Bladder microvascular endothelial cell (primary cell): ENCODE results near the gene COL6A5. TPM values are rescaled to one million over a fixed set of nuclear protein-coding genes. Genes with fewer than 3 reads are reported as not detected.

Experiments used
- total RNA-seq: library from RNA; depleted of rRNA; stranded (reverse); fragments of >200 nt; gene quantifications from 2 replicates; pipeline ENCODE4 v1.2.3, GENCODE V29; 2014

Gene COL6A5, protein sequence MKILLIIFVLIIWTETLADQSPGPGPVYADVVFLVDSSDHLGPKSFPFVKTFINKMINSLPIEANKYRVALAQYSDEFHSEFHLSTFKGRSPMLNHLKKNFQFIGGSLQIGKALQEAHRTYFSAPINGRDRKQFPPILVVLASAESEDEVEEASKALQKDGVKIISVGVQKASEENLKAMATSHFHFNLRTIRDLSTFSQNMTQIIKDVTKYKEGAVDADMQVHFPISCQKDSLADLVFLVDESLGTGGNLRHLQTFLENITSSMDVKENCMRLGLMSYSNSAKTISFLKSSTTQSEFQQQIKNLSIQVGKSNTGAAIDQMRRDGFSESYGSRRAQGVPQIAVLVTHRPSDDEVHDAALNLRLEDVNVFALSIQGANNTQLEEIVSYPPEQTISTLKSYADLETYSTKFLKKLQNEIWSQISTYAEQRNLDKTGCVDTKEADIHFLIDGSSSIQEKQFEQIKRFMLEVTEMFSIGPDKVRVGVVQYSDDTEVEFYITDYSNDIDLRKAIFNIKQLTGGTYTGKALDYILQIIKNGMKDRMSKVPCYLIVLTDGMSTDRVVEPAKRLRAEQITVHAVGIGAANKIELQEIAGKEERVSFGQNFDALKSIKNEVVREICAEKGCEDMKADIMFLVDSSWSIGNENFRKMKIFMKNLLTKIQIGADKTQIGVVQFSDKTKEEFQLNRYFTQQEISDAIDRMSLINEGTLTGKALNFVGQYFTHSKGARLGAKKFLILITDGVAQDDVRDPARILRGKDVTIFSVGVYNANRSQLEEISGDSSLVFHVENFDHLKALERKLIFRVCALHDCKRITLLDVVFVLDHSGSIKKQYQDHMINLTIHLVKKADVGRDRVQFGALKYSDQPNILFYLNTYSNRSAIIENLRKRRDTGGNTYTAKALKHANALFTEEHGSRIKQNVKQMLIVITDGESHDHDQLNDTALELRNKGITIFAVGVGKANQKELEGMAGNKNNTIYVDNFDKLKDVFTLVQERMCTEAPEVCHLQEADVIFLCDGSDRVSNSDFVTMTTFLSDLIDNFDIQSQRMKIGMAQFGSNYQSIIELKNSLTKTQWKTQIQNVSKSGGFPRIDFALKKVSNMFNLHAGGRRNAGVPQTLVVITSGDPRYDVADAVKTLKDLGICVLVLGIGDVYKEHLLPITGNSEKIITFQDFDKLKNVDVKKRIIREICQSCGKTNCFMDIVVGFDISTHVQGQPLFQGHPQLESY (N-terminal part only)
- total RNA-seq = not detected in 2 replicates

DNA sequence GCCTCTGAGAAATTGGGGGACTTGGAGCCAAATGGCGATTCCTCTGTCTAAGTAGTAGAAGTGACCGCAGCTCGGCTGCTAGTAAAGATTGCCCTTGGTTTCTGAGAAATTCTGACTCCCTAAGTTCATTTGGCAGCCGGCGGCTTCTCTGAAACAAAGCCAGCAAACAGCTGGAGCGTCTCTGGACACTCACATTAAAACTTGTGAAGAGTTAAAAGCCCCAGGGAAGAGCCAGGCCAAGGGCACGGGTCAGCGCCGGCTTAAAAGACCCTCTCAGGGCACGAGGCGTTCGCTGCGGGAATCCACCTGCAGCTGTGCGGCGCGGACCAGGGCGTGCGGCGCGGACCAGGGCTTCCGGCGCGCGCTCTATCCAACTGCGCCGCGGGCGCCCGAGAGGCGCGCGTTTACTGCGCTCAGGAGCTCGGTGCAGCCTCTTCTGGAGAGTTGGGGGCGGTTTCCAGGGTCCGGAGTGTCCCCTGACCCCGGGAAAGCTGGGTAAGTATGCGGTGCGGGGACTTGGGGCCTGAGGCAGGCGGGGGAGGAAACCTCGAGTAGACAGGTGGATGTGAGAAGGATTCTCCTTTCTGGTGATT is at the start of gene COL6A5:
Gene COL6A5 (plus strand): TSS at position 186 of the 593 bp plus-strand sequence. CDS start 27,967 bp downstream, outside the sequence.

DNA sequence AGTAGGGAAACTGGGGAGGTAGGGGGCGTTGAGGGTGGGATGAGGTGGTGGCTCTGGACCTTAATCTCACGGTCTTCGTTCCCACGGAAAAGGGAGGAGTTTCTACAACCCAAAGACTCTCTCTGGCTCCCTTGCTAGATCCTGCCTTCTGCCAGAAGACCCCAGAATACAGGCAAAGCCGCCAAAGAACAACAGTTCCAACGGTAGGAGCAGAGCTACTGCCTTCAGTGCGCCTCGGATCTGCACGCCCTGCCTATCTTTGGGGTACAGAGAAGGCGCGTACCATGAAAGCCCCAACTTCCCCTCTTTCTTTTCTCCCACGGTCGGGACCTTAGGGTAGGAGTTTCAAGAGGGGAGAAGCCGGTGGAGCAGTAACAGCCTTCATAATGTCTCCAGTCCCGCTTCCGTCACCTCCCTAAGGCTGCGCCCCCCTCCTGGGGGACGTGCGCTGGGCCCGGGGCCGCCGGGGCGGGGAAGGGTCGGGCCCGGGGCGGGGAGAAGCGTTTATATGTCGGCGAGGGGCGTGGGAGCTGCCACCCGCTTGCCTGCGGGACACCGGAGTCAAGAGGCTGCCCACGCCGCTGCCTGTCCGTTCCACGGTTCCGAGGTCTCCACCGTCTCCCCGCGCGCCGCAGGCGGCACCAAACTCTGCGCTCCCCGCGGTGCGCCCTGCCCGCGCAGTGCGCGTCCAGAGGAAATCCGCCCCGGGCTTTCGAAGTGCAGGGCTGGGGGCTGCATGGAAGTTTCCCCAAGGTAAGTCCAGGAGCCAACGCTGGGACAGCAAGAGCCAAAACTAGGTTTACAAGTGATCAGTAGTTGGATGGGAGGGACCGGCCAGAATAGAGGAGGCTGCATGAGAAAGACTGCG is 171.4 kb downstream of the COL6A5 start, which contains the start of gene COL6A6:
Gene COL6A6 (plus strand): TSS at position 533 of the 868 bp plus-strand sequence. CDS start 43,188 bp downstream, outside the sequence.

Other genes with a start within 250 kb of the COL6A5 start
- not detected in 2 replicates for gene COL6A6, start 171.5 kb downstream of the COL6A5 start, total RNA-seq